ENCODE data around the gene C10orf90. TPM values are rescaled to one million over a fixed set of nuclear protein-coding genes. Genes with fewer than 3 reads are reported as not detected.

Gene C10orf90
- total and polyA plus RNA-seq, 7 donors: 0.03 to 1.1 (median 0.33) TPM; not detected in 4

DNA sequence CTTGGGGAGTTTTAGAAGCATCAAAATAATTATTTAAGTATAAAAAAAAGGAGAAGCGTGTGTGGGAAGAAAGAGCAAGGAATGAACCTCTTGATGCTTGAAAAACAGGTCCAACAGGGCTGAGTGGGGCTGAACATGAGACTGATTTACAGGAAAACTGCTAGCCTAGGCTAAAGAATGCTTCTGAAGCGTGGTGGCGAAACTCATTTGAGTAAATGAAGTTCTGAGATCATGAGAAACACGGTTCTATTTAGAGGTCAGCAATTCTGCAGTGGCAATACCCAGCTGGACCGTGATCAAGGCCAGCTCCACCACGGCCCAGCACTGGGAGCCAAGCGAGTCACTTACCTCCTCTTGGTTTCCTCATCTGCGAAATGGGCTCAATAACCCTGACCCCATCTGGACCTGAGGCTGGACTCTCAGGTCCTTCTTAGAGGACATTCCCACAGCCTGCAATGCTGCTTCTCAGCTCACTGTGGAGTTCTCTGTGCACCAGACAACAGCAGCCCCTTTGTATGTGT, 142.1 kb downstream of the C10orf90 start:
- TF ChIP-seq POLR2AphosphoS5 (IDR thresholded peaks at IDR 0.05) (no peak), POLR2A (IDR thresholded peaks at IDR 0.05) (no peak), EP300 (IDR thresholded peaks at IDR 0.05) (no peak), CTCF (IDR thresholded peaks at IDR 0.05) (no peak)
- H3K9me3 ChIP-seq: no peaks in the 10 kb centered on the region
- 80 to 84% methylated on average over 8 of the region's 8 CpGs for WGBS, 2 donors
- H3K27me3 ChIP-seq: peaks cover 0 to 5% (median 0%) of the 10 kb centered on the region in 3 donors
- intact Hi-C loops (cut with DNase I): no loop called here
- no peaks in the 10 kb centered on the region for H3K36me3 ChIP-seq
- H3K27ac ChIP-seq: no peak overlapping the region
- H3K4me3 ChIP-seq: no peak overlapping the region
- H3K4me1 ChIP-seq: no peaks in the 10 kb centered on the region
- no peak for DNase-seq

- intact Hi-C loops (cut with DNase I): no loop called here
- H3K36me3 ChIP-seq: no peaks in the 10 kb centered on the region
- H3K27me3 ChIP-seq: peaks cover 0 to 5% (median 0%) of the 10 kb centered on the region in 3 donors
- H3K9me3 ChIP-seq: no peaks in the 10 kb centered on the region
- TF ChIP-seq EP300 (IDR thresholded peaks at IDR 0.05) (no peak), POLR2AphosphoS5 (IDR thresholded peaks at IDR 0.05) (no peak), CTCF (IDR thresholded peaks at IDR 0.05) (no peak), POLR2A (IDR thresholded peaks at IDR 0.05) (no peak)
- 83% methylated on average over 9 of the region's 9 CpGs for WGBS, 2 donors
- no peak overlapping the region for H3K4me3 ChIP-seq
- no peak overlapping the region for H3K27ac ChIP-seq
- H3K4me1 ChIP-seq: no peaks in the 10 kb centered on the region
- DNase-seq: no peak
Observed at GRCh38 chr10:126527645-126528314, 142.7 kb downstream of the C10orf90 start.

GRCh38 chr10:126525326-126525725, 145.2 kb downstream of the C10orf90 start:
- intact Hi-C loops (cut with DNase I): no loop called here
- WGBS, 2 donors: 64 to 65% methylated on average over 7 of the region's 7 CpGs
- Histone ChIP-seq H3K9me3 (no peaks in the 10 kb centered on the region), H3K4me1 (no peaks in the 10 kb centered on the region), H3K4me3 (no peak overlapping the region), H3K27me3 (peaks cover 0 to 5% (median 0%) of the 10 kb centered on the region in 3 donors), H3K27ac (no peak overlapping the region), H3K36me3 (no peaks in the 10 kb centered on the region)
- no peak for DNase-seq
- TF ChIP-seq EP300 (IDR thresholded peaks at IDR 0.05): no peak
- no peak for TF ChIP-seq POLR2A (IDR thresholded peaks at IDR 0.05)
- TF ChIP-seq POLR2AphosphoS5 (IDR thresholded peaks at IDR 0.05): no peak
- TF ChIP-seq CTCF (IDR thresholded peaks at IDR 0.05): no peak

GRCh38 chr10:126524526-126524925, 146.0 kb downstream of the C10orf90 start:
- H3K4me1 ChIP-seq: no peaks in the 10 kb centered on the region
- intact Hi-C loops (cut with DNase I): no loop called here
- H3K27me3 ChIP-seq: peaks cover 0 to 5% (median 0%) of the 10 kb centered on the region in 3 donors
- H3K9me3 ChIP-seq: no peaks in the 10 kb centered on the region
- TF ChIP-seq CTCF (IDR thresholded peaks at IDR 0.05) (no peak), EP300 (IDR thresholded peaks at IDR 0.05) (no peak), POLR2AphosphoS5 (IDR thresholded peaks at IDR 0.05) (no peak), POLR2A (IDR thresholded peaks at IDR 0.05) (no peak)
- H3K4me3 ChIP-seq: no peak overlapping the region
- H3K27ac ChIP-seq: no peak overlapping the region
- 69 to 72% methylated on average over 6 of the region's 6 CpGs for WGBS, 2 donors
- no peaks in the 10 kb centered on the region for H3K36me3 ChIP-seq
- no peak for DNase-seq
